IMR-90 (cell line): ENCODE measurements around the gene UNK.
A peak's percentile ranks its signal among the peaks of the same experiment; 100 is the strongest.

Experiments used
- BHLHE40 ChIP-seq: fragments of 150-350 bp; IDR thresholded peaks from 2 replicates; pipeline ENCODE4 v1.6.1; 2016; ENCODE audit warnings: mild to moderate bottlenecking, low read depth, low read length
- CEBPB ChIP-seq: IDR thresholded peaks from 2 replicates; pipeline ENCODE4 v1.6.1; 2012; ENCODE audit warnings: low read depth, low read length, improper control_type of control experiment
- CHD1 ChIP-seq: IDR thresholded peaks from 2 replicates; pipeline ENCODE4 v1.6.1; 2012; ENCODE audit warnings: low read depth, low read length, improper control_type of control experiment
- CTCF ChIP-seq: conservative IDR thresholded peaks from 2 replicates; pipeline ENCODE4 v1.5.1; 2012; ENCODE audit warnings: mild to moderate bottlenecking, low read depth, low read length, improper control_type of control experiment
- MAFK ChIP-seq: IDR thresholded peaks from 2 replicates; pipeline ENCODE4 v1.6.1; 2012; ENCODE audit warnings: low read depth, low read length, improper control_type of control experiment
- MAZ ChIP-seq: IDR thresholded peaks from 2 replicates; pipeline ENCODE4 v1.6.1; 2012; ENCODE audit warnings: low read depth, mild to moderate bottlenecking, low read length, improper control_type of control experiment, moderate library complexity, borderline replicate concordance
- MXI1 ChIP-seq: IDR thresholded peaks from 2 replicates; pipeline ENCODE4 v1.6.1; 2012; ENCODE audit warnings: low read depth, mild to moderate bottlenecking, low read length, moderate library complexity, borderline replicate concordance
- NFE2L2 ChIP-seq: fragments of 150-350 bp; IDR thresholded peaks from 2 replicates; pipeline ENCODE4 v1.6.1; 2016; ENCODE audit warnings: low read depth, mild to moderate bottlenecking, low read length
- POLR2A ChIP-seq: IDR thresholded peaks from 2 replicates; pipeline ENCODE4 v1.6.1; 2012; ENCODE audit warnings: mild to moderate bottlenecking, low read depth, low read length
- RAD21 ChIP-seq: IDR thresholded peaks from 2 replicates; pipeline ENCODE4 v1.6.1; 2012; ENCODE audit warnings: low read length, improper control_type of control experiment
- RFX5 ChIP-seq: IDR thresholded peaks from 2 replicates; pipeline ENCODE4 v1.8.0; 2012; ENCODE audit warnings: low read depth, mild to moderate bottlenecking, low read length, moderate library complexity
- SMC3 ChIP-seq: fragments of 150-350 bp; IDR thresholded peaks from 2 replicates; pipeline ENCODE4 v1.6.1; 2016; ENCODE audit warnings: low read depth, mild to moderate bottlenecking, antibody characterized with exemption, low read length, moderate library complexity

- TF ChIP-seq POLR2A = no peak
- TF ChIP-seq CTCF = peak; percentile 40
- no peak for TF ChIP-seq RFX5
- no peak for TF ChIP-seq NFE2L2
- no peak for TF ChIP-seq BHLHE40
- TF ChIP-seq MXI1 = no peak
- no peak for TF ChIP-seq SMC3
- TF ChIP-seq CHD1 = no peak
- TF ChIP-seq RAD21 = no peak
- TF ChIP-seq MAZ = no peak
- TF ChIP-seq CEBPB = no peak
- no peak for TF ChIP-seq MAFK
Observed at GRCh38 chr17:75778861-75779249, 5.8 kb upstream of the UNK start.
